ENCODE data around the gene CIPC. TPM values are rescaled to one million over a fixed set of nuclear protein-coding genes. Genes with fewer than 3 reads are reported as not detected.

Gene CIPC
- total and polyA plus RNA-seq, 9 of the 15 experiments (the other 6 are each of a cell fraction or from before 2014, with no cell fraction given) = 5.0 to 16.9 (median 10.7) TPM

GRCh38 chr14:77053046-77053841 lies 44.8 kb upstream of the CIPC start:
- H3K4me1 ChIP-seq (replicated peaks in 1 of 2; ENCODE audit: control insufficient read depth in 2 of 2, insufficient read depth in 2 of 2, low read length in 2 of 2) = peaks cover 1 to 8% of the 10 kb centered on the region in 2 experiments; a peak in 3 of 5 replicates
- H3K9me1 ChIP-seq (ENCODE audit: control insufficient read depth, insufficient read depth, low read length) = no peaks in the 10 kb centered on the region
- no peak overlapping the region for H3K4me3 ChIP-seq
- ATAC-seq (peak; percentile 95), FAIRE-seq (peak; percentile 6), DNase-seq (ENCODE audit: extremely low read depth in 1 of 4, low spot score in 3 of 4) (peak; percentile 71 to 78 (median 74))
- POLR2A ChIA-PET = interaction anchor here (1.4 kb wide), 1 partner anchor 14 kb away, joined by 4 read pairs; no protein-coding TSS in a partner anchor
- no peak overlapping the region for H3K4me2 ChIP-seq (ENCODE audit: insufficient read depth, low read length)
- no peaks in the 10 kb centered on the region for H3K27me3 ChIP-seq (ENCODE audit: control insufficient read depth in 2 of 2, insufficient read depth in 2 of 2, low read length in 2 of 2)
- 18% methylated on average over 20 of the region's 21 CpGs for WGBS (ENCODE audit: insufficient coverage, low coverage, missing lambda C conversion rate)
- CTCF ChIA-PET (ENCODE audit: low intra/inter-chr PET ratio) = interaction anchor here (0.8 to 2.5 kb wide), 3 partner anchors 11 to 177 kb away, joined by 3 to 28 read pairs (median 8); no protein-coding TSS in a partner anchor
- in situ Hi-C loops (cut with MboI) = loop anchor here (25.0 kb wide), 1 partner anchor 341 kb away; no protein-coding TSS in a partner anchor
- H3K9ac ChIP-seq (ENCODE audit: insufficient read depth in 1 of 2, low read depth in 2 of 2, low read length in 2 of 2) = no peak overlapping the region
- no peak overlapping the region for H3K27ac ChIP-seq (ENCODE audit: extremely low read depth, low read depth, low read length)
- no peak overlapping the region for H2AFZ ChIP-seq (ENCODE audit: low read depth, low read length)
- H3K36me3 ChIP-seq (ENCODE audit: control insufficient read depth, insufficient read depth, low read length) = no peaks in the 10 kb centered on the region
- intact Hi-C loops (cut with micrococcal nuclease) = loop anchor here (1.0 to 5.0 kb wide), 3 partner anchors 41 to 140 kb away; no protein-coding TSS in a partner anchor
- H3K79me2 ChIP-seq (ENCODE audit: control insufficient read depth, insufficient read depth, low read length) = no peaks in the 10 kb centered on the region
- H4K20me1 ChIP-seq (replicated peaks; ENCODE audit: control insufficient read depth, insufficient read depth, low read length) = no peaks in the 10 kb centered on the region
- H3K9me3 ChIP-seq (replicated peaks; ENCODE audit: control insufficient read depth, insufficient read depth, low read depth, low read length) = no peaks in the 10 kb centered on the region
- no TSS peak for BruUV-seq (replicated peaks)
- no peak for TF ChIP-seq TRIM24 (IDR thresholded peaks at IDR 0.05)
- no peak for TF ChIP-seq ZNF699 (CRISPR knock-in tag; IDR thresholded peaks at IDR 0.05; ENCODE audit: insufficient replicate concordance)
- TF ChIP-seq ZNF124 (CRISPR knock-in tag; IDR thresholded peaks at IDR 0.05) = no peak
- no peak for TF ChIP-seq PHB2 (IDR thresholded peaks at IDR 0.05; ENCODE audit: low read depth)
- peak; percentile 89 to 96 for TF ChIP-seq RAD21 (CRISPR knock-in tag; conservative IDR thresholded peaks at IDR 0.05 in 1 of 2, IDR thresholded peaks at IDR 0.05 in 1 of 2)
- no peak for TF ChIP-seq PHF20 (IDR thresholded peaks at IDR 0.05; ENCODE audit: partially characterized antibody)
- no peak for TF ChIP-seq SNRNP70 (optimal IDR thresholded peaks at IDR 0.05; ENCODE audit: low read depth, low read length)
- no peak for TF ChIP-seq BCL6 (CRISPR knock-in tag; IDR thresholded peaks at IDR 0.05)
- no peak for TF ChIP-seq GABPB2 (CRISPR knock-in tag; conservative IDR thresholded peaks at IDR 0.05)
- peak; percentile 22; the same call in 1 of the 2 replicates for TF ChIP-seq ATF7 (IDR thresholded peaks at IDR 0.05)
- peak; percentile 19; the same call in 1 of the 2 replicates for TF ChIP-seq ATF3 (IDR thresholded peaks at IDR 0.05)
- no peak for TF ChIP-seq ATF3 (CRISPR knock-in tag; conservative IDR thresholded peaks at IDR 0.05)
- TF ChIP-seq NCOA1 (IDR thresholded peaks at IDR 0.05; ENCODE audit: low read depth) = no peak
- no peak for TF ChIP-seq FOSL1 (tag; conservative IDR thresholded peaks at IDR 0.05)
- no peak for TF ChIP-seq ZNF449 (CRISPR knock-in tag; IDR thresholded peaks at IDR 0.05)
- 0 out of 2 replicates have a peak, but pooled peaks have one; percentile 65 for TF ChIP-seq XRCC5 (IDR thresholded peaks at IDR 0.05; ENCODE audit: low read depth, low read length)
- peak; percentile 19 to 81; a peak in 2 of 4 replicates for TF ChIP-seq MAZ (CRISPR knock-in tag; conservative IDR thresholded peaks at IDR 0.05 in 1 of 2, IDR thresholded peaks at IDR 0.05 in 1 of 2)
- peak; percentile 24; the same call in 1 of the 2 replicates for TF ChIP-seq NFIC (IDR thresholded peaks at IDR 0.05)
- no peak for TF ChIP-seq RBM17 (IDR thresholded peaks at IDR 0.05; ENCODE audit: borderline replicate concordance, low read depth, low read length)
